Measurements from ENCODE around the gene CTTNBP2NL. TPM values are rescaled to one million over a fixed set of nuclear protein-coding genes. Genes with fewer than 3 reads are reported as not detected.

Gene CTTNBP2NL
- total and polyA plus RNA-seq, 10 of the 15 experiments (the other 5 are each of a cell fraction or from before 2014, with no cell fraction given): 2.1 to 11.3 (median 5.6) TPM

GRCh38 chr1:112504661-112505399, 108.8 kb downstream of the CTTNBP2NL start:
- ChIA-PET CTCF (interaction anchor here (0.6 to 2.1 kb wide), 9 partner anchors 12 to 1152 kb away, joined by 3 to 8 read pairs (median 3); no protein-coding TSS in a partner anchor), POLR2A (no interaction called here), RAD21 (ENCODE audit: unreplicated experiment) (interaction anchor here (0.8 to 2.6 kb wide), 3 partner anchors 109 to 148 kb away, joined by 3 to 7 read pairs (median 3); no protein-coding TSS in a partner anchor), SMC1A (ENCODE audit: uncharacterized antibody, unreplicated experiment) (interaction anchor here (0.8 to 1.1 kb wide), 2 partner anchors 17 to 114 kb away, joined by 3 to 5 read pairs; no protein-coding TSS in a partner anchor)
- no peaks in the 10 kb centered on the region for H3K36me3 ChIP-seq (ENCODE audit: control insufficient read depth in 2 of 2, insufficient read depth in 2 of 2, low read length in 1 of 2)
- no peak for TF ChIP-seq RAD21 (IDR thresholded peaks at IDR 0.05; ENCODE audit: insufficient read depth, low read depth, low read length)
- TF ChIP-seq CTCF (IDR thresholded peaks at IDR 0.05 in 2 of 3, conservative IDR thresholded peaks at IDR 0.05 in 1 of 3; ENCODE audit: control insufficient read depth in 2 of 3, extremely low read depth in 1 of 3, insufficient read depth in 1 of 3, low read depth in 3 of 3, low read length in 3 of 3): 0 out of 6 replicates have a peak, but pooled peaks of 1 of the 3 experiments have one; percentile 2
- in situ Hi-C loops (cut with MboI) (loop anchor here (5.0 kb wide), 1 partner anchor 202 kb away; the partner anchor contains the start of gene RHOC), intact Hi-C loops (cut with micrococcal nuclease; ENCODE audit: unreplicated experiment) (no loop called here)
- H3K9ac ChIP-seq (ENCODE audit: control insufficient read depth, insufficient read depth, low read length): no peak overlapping the region
- no peaks in the 10 kb centered on the region for H3K79me2 ChIP-seq (ENCODE audit: control insufficient read depth, insufficient read depth, low read length)
- H3K9me3 ChIP-seq (replicated peaks; ENCODE audit: control insufficient read depth, insufficient read depth, low read length): no peaks in the 10 kb centered on the region
- no peak overlapping the region for H3K4me2 ChIP-seq (ENCODE audit: control insufficient read depth, insufficient read depth)
- H3K27me3 ChIP-seq (replicated peaks in 1 of 2; ENCODE audit: control insufficient read depth in 2 of 2, insufficient read depth in 2 of 2, low read length in 1 of 2): peaks cover 5 to 12% of the 10 kb centered on the region in 2 experiments
- peaks cover 8% of the 10 kb centered on the region; the same call in 1 of the 2 replicates for H3K4me1 ChIP-seq (ENCODE audit: control insufficient read depth, insufficient read depth, low read length)
- WGBS (ENCODE audit: insufficient coverage, insufficient replicate concordance, low lambda C conversion rate, missing lambda C conversion rate): 10% methylated on average over 6 of the region's 6 CpGs
- no peak for FAIRE-seq
- no peak overlapping the region for H2AFZ ChIP-seq (ENCODE audit: control insufficient read depth, low read depth, low read length)
- H4K20me1 ChIP-seq (ENCODE audit: control insufficient read depth, insufficient read depth): no peaks in the 10 kb centered on the region
- ATAC-seq: no peak
- DNase-seq (ENCODE audit: low read depth, low spot score): no peak
- no TSS peak for BruUV-seq (replicated peaks)
- H3K27ac ChIP-seq (ENCODE audit: control insufficient read depth, insufficient read depth): no peak overlapping the region
- H3K4me3 ChIP-seq: no peak overlapping the region
